Measurements from ENCODE around the gene RNF181.
"Not testable (repeated sequence)": the region's sequence is repeated elsewhere in the genome, so short reads cannot be mapped to it uniquely, and the experiment has no call there.

RNF181 gene, protein sequence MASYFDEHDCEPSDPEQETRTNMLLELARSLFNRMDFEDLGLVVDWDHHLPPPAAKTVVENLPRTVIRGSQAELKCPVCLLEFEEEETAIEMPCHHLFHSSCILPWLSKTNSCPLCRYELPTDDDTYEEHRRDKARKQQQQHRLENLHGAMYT

DNA sequence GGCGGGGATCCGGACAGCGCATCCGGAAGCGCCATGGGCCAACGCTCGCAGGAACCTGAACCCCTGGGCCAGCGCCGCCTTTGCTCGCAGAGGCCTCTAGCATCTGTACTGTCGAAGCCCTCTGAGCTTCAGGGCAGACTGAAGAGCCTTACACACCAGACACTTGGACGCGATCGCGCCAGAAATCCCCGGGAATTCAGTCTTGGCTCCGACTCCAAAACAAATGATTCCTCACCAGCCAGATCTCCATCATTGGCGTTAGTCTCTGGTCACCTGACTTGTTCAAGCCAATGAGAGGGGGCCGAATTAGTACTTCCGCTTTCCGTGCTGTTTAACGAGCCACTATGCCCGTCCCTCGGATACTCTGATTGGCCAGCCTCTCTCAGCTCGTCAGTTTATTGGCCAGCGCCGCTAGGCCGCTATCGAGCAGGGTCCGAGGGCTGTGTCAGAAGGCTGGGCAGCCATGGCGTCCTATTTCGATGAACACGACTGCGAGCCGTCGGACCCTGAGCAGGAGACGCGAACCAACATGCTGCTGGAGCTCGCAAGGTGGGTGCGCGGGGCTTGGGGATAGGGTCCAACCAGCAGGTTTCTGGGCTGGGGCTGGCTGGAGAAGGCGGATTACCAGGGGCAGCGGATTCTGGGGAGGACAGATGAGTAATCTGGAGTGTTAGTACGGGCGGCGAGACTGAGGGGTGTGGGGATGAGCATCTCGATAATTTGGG is at the start of gene RNF181:
TSS of gene RNF181 (plus strand) at position 445 of the 725 bp plus-strand sequence. CDS start at position 464, 19 bp downstream.
- DNase-seq (ENCODE audit: low spot score): peak; percentile 98

DNA sequence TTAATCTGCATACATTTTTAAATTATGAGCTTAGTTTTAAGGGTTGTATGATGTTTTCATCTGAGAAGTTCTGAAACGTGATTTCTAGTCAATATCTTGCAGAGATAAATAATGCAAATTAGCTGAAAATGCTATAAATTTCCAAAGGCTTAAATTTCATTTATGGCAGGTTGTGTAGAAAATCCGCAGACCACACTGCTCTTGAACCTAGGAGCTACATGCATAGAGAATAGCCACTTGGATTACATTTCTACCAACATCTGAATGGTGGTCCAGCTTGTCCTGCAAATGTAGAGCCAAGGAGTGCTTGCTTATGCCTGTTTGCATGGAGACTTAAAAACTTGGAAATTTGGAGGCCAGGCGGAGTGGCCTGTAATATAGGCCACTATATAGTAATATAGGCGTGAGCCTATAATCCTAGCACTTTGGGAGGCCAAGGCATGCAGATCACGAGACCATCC is 49.7 kb upstream of the RNF181 start:
- no peak for DNase-seq (ENCODE audit: low spot score)

DNA sequence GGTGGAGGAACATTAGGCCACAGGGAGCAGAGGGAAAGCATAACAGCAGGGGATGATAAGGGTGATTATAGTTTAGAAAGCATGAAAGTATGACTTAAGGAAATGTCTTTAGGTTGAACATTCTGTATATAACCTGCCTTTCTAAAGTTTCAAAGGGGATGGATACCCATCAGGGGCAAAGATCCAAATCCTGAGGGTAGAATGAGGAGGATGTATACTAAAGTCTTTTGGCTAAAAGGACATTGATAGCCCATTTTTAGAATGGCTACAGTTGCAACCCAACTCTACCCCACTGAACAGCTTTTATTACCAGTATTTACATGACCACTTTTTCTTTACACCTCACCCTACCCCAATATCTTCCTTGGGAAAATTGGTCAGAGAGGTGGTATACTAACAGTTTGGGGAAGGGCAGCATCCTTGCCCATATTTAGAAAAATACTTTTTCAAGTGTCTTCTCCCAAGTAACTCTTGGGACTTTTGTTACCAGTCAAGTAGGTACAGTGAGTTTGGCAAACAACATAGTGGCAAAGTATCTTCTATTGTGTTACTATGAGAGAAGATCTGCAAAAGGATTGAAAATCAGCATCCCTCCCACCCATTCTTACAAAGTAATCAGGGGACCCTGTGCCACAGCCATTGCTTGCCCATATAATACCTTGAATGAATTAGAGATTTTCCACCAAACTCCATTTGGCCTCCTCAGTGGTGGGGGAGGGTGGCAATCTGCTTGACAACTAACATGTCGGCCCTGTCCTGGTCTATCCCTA is 48.3 kb upstream of the RNF181 start:
- no peak for DNase-seq (ENCODE audit: low spot score)

DNA sequence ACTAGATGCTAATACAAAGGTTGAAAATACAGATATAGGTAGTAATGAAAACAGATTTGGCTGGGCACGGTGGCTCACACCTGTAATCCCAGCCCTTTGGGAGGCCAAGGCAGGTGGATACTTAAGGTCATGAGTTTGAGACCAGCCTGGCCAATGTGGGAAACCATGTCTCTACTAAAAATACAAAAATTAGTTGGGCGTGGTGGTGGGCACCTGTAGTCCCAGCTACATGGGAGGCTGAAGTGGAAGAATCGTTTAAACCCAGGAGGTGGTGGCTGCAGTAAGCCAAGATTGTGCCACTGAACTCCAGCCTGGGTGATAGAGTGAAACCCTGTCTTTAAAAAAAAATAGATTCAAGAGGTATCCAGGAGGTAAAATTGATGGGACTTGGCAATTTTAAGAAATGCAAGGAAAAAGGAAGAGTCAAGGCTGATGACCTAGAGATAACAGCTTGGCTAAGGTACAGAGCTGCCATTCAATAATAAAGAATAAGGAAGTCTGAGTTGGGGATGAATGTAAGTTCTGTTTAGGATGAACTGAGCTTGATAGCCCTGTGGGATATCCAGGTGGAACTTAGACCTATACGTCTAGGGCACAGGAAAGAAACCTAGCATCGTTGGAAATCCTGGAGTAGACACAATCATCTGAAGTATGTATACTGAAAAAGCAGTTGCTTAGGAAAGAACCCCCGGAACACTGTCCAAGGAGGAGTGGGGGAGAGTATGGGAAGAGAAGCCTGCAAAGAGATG is 47.5 kb upstream of the RNF181 start:
- DNase-seq (ENCODE audit: low spot score): no peak

DNA sequence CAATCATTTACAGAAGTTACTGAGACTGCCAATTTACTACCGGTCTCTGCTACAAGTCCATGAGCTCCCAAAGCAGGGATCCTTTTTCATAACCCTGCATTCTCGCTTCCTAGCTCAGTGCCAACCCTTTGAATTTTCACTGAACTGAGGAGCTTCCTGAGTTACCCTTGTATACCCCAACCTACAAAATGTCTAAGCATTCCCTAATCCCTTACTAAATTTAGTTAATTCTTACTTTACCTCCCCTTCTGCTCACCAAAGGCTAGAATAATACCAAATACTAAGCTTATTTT is 47.0 kb upstream of the RNF181 start:
- DNase-seq (ENCODE audit: low spot score): no peak

DNA sequence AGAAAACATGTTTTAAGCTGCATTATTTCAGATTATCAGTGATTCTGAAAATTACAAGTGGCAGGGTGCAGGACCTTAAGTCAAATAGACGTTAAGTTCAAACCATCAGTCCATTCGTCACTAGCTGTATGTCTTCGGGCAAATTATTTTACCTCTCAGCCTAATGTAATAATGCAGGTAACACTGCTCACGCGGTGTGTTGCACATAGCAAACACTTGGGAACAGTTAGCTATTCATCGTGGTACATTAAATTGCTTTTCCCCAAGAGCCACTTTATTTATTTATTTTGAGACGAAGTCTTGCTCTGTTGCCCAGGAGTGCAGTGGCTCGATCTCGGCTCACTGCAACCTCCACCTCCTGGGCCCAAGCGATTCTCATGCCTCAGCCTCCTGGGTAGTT is 46.5 kb upstream of the RNF181 start:
- no peak for DNase-seq (ENCODE audit: low spot score)

DNA sequence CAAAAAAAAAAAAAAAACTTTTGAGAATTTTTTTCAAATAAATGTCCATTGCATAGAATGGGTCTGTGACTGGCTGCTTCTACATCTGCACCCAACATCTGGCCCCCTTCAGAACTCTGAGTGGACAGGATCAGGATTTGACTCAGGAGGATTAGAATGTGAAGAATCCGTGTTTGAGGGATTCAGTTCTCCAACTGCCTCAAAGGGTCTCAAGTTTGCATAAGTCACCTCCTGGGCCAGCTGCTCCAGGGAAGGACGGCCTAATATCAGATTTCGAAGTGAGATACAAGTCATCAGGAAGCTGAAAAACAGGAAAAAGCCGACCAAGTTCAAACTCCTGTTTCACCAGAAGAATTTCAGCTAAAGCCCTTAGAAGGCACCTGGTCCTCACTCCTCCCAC is 45.7 kb upstream of the RNF181 start:
- no peak for DNase-seq (ENCODE audit: low spot score)

DNA sequence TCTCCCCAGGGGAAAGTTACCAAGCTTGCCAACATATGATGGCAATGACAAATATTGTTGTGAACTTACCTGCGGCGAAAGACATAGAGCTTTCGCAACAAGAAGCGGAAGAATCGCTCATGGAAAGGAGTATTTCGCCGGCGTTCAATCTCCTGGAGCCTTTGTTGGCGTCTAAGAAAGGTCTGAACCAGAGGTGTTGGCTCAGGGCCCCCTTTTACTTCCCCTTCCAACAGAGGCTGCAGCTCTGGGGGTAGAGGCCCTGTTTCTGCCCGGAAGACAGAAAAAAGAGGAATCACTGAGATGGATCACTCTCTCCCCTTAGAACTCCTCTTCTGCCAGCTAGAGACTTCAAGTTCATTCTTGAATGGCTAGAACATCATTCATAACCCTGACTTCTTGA is 45.1 kb upstream of the RNF181 start:
- DNase-seq (ENCODE audit: low spot score): no peak

DNA sequence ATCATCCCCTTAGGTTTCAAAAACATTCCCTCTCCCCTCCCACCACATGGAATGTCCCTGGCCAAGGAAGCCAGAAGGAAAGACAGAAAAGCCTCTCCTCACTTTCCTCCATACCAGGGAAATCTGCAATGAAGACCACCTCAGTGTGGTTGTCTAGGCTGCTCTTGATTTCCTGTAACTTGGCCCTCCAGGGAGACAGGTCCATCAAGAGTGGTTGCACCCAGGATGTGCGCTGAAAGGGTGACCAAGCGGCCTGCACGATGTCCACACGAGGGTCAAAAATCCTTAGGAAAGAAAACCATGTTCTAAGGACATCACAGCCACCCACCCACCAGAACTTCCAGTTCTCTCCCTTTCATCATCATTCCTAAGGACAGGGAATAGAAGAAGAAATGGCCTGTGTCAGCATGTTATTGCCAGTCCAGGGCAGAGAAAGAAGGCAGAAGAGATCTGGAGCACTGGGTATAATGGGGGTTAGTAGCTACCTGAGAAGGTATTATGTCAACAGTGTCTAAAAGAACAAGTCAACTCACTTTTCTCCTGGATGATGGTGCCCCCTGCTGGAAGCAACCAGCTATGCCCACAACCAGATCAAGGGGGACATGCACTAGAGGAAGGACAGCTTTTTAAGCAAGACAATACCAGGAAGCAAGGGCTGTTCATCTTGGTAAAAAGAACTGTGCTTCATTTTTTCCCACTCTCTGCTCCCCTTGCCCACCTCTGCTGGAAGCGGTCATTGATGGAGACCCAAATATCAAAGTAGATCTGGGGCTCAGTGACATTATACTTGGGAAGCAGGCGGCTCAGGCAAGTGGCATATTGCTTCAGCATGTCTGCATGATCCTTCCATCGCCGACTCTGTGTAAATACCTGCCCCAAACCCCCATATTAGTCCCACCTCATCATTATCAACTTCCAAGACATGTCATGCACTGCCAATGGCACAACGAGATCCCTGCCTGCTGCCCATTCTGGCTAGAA is 43.6 kb upstream of the RNF181 start:
- peak; percentile 92 for DNase-seq (ENCODE audit: low spot score)

DNA sequence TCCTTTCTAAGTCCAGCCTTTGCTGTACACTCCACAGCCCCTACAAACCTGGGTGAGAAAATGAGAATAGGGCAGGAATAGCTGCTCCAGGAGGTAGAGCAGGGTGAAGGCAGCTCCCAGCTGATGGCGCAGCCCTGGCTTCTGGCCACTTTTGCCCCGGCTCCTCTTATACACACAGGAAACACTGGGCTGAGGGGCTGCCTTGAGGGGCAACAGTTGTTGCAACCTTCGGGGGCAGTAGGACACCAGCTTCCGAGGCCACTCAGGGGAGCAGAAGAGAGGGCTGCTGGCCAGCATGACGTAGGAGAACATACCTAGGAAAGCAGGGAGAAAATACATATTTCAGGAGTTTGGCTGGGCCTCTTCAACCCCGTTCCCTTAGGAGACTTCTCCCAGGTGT is 42.4 kb upstream of the RNF181 start:
- DNase-seq (ENCODE audit: low spot score): no peak

DNA sequence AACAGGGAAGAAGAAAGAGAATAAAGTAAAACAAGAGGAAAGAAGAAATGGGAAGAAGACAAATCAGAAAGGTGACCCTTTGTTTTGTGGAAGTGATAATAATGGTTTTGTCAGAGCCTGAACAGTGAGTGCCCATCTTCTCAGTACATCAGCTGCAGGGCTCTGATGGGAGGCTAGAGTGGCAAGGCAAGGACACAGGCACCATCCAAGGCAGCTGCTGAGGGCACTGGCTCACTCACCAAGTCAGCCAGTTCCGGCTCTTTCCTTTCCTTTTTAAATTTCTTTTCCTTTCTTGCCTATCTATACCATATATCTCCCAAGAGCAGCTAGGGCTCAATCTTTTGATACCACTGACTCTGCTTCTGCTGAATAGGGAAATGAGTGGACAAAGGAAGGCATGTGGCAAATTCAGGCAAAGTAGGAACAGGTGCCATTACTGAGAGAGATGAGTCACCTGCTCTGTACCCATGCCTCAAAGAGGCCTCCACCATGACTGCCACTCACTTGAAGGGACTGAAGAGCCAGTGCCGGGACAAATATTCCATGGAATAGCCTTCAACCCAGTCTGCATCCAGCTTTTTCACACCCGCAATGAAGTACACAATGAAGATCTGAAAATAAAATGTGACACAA is 40.4 kb upstream of the RNF181 start:
- no peak for DNase-seq (ENCODE audit: low spot score)

DNA sequence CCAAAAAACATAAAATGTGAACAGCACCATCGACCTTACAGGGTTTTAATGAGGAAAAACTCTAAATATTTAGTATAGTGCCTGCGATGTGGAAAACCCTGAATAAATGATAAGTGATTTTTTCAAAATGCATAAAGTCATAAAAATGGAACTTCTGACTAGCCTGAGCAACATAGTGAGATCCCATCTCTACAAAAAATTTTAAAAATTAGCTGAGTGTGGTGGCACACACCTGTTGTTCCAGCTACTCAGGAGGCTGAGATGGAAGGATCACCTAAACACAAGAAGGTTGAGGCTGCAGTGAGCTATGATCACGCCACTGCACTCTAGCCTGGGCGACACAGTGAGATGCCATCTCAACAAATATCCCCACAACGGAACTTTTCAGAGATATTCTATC is 38.4 kb upstream of the RNF181 start:
- DNase-seq (ENCODE audit: low spot score): no peak

DNA sequence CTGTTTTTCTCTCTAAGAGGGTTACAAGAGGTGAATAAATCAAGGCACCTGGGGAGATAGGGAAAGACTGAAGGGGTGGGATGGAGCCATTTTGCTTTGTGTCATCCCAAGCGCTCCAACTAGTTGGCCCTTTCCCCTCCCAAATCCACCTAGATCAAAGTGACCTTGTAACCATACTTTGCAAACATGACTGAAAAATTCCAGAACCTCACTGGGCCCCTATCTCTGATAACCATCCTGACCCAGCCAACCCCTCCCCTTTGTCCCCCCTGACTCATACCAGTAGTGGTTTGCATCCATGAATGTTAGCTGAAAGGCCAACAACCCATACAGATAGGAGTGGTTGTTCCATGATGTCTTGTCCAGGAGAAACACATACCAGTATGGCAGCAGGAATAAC is 37.4 kb upstream of the RNF181 start:
- no peak for DNase-seq (ENCODE audit: low spot score)

DNA sequence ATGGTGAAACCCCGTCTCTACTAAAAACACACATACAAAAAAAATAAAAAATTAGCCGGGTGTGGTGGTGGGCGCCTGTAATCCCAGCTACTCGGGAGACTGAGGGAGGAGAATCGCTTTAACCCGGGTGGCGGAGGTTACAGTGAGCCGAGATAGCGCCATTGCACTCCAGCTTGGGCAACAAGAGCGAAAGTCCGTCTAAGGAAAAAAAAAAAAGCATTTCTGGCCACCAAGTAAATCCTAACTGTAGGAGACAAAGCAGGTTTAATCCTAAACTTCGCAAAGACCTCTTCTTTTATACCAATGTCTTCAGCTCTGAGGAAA is 35.2 kb upstream of the RNF181 start:
- not testable (repeated sequence) for DNase-seq (ENCODE audit: low spot score)

DNA sequence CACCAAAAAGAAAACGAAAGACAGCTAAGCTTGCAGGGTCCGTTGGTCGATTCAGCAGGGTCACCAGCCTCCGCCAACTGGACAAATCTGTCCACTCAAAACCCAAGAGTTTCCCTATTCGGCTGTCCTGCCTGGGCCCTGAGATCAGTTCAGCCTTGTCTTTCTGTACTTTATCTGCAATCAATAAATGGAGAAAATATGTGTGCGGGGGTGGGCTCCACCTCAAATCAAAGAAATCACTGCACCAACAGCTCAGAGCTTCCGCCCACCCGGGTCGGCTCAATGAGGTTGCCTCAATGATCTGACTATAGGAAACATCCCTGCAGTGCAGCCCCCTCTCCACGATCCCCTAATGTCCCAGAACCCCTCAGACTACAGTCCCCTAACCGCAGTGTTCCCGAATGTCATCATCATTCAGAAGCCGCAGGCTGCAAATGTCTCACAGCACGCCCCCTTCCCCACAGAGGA is 34.7 kb upstream of the RNF181 start:
- DNase-seq (ENCODE audit: low spot score): no peak

DNA sequence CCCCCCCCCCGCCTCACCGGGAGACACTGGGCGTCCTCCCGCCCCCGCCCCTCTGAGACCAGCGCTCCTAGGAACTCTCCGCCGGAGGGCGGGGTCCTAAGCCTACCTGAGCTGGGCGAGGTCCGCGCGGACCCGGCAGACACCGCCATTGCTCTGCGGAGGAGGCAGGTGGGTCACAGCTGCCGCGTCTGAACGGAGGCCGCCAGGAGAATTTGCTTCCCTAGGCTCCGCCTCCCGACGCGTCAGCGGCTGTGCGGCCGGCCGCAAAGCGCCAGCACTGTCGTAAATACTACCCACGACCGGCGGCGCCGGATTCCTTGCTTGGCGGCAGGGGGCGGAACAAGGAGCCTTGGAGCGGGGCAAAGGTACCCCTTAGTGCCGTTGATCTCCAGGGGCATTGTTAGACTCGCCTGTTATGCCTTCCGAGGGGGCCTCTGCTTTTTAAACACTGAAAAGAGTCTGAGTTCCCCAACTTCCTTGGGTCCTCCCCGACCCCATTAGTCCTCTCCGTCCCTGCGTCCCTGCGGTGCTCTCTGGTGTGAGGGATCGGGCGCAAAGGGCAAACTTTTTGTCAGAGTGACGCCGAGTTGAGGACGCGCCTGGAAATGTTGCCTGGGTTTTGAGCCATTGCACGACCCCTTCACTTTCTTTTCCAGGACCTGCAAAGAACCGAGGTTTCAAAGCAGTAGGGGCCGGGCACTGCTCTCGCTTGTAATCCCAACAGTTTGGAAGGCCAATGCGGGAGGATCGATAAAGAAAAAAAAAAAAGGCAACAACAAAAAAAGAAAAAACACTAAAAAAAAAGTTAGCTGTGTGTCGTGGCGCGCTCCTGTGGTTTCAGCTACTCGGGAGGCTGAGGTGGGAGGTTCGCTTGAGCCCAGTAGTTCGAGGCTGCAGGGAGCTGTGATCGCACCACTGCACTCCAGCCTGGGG is 34.0 kb upstream of the RNF181 start, which contains the start of gene GGCX:
TSS of gene GGCX (minus strand) at position 214 of the 933 bp plus-strand sequence. CDS start at position 149, 65 bp downstream.
- DNase-seq (ENCODE audit: low spot score): peak; percentile 92

DNA sequence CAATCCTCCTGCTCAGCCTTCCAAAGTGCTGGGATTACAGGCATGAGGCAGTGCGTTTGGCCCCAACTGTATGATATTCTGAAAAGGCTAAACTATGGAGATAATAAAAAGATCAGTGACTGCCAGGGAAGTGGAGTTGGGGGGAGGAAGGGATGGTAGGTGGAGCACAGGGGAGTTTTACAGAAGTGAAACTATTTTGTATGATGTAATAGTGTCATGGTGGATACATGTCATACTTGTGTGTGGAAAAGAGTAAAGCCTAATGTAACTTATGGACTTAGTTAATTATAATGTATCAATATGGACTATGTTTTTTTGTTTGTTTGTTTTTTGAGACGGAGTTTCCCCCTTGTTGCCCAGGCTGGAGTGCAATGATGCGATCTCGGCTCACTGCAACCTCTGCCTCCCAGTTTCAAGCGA is 31.4 kb upstream of the RNF181 start:
- DNase-seq (ENCODE audit: low spot score): no peak

DNA sequence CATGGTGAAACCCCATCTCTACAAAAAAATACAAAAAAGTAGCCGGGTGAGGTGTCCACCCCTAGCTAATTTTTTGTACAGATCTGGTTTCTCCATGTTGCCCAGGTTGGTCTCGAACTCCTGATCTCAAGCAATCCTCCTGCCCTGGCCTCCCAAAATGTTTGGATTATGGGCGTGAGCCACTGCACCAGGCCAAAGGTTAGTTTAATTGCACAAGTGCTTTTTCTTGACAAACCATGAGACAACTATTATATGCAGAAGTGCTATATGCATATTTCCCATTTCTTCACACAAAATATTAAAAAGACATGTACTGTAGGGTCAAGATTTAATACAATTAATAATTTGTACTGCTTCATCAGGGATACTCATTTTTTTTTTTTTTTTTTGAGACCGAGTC is 29.3 kb upstream of the RNF181 start:
- no peak for DNase-seq (ENCODE audit: low spot score)

DNA sequence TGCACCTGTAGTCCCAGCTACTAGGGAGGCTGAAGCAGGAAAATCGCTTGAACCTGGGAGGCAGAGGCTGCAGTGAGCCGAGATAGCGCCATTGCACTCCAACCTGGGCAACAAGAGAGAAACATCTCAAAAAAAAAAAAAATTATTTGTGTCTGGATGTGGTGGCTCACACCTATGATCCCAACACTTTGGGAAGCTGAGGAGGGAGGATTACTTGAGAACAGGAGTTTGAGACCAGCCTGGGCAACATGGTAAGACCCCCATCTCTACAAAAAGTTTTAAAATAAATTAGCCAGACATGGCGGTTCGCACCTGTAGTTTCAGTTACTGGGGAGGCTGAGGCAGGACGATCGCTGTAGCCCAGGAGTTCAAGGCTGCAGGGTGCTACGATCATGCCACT is 19.8 kb upstream of the RNF181 start:
- DNase-seq (ENCODE audit: low spot score): no peak

DNA sequence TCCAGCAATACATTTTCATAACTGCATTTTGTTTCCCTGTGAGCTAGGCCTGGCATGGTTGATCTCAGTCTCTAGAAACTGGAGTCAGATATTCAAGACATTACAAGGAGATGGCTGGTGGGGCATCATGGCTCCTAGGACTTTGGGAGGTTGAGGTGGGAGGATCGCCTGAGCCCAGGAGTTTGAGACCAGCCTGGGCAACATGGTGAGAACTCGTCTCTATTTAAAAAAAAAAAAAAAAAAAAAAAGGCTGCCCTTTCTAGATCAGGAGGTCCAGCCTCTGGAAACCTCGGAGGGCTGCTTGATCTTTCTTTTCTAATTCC is 18.5 kb upstream of the RNF181 start:
- no peak for DNase-seq (ENCODE audit: low spot score)
